CD4-positive, alpha-beta T cell (primary cell): ENCODE results near the gene CDCA8. TPM values are rescaled to one million over a fixed set of nuclear protein-coding genes. Genes with fewer than 3 reads are reported as not detected.
"Not testable (repeated sequence)": the region's sequence is repeated elsewhere in the genome, so short reads cannot be mapped to it uniquely, and the experiment has no call there.

Source experiments
- ATAC-seq: fragments of 200-7000 bp; cut with Tn5 transposase; one replicate; pipeline ENCODE4 v1.10.0; 2022; ENCODE audit warnings: mild to moderate bottlenecking; ENCODE audit not compliant: poor library complexity
- CTCF ChIA-PET: fragments of 350-600 bp; sonication (Branson Sonifier 250); formaldehyde crosslinking; loops from one replicate; lab custom pipeline; 2021; ENCODE audit warnings: antibody characterized with exemption, inconsistent platforms; lab: Charles Lee
- POLR2A ChIA-PET: fragments of 350-600 bp; sonication (Branson Sonifier 250); formaldehyde crosslinking; loops from one replicate; lab custom pipeline; 2021; ENCODE audit warnings: antibody characterized with exemption, inconsistent platforms; lab: Charles Lee
- DNase-seq, 14 experiments: peaks; one replicate each; pipeline ENCODE4 v3.0.0-alpha.2; 2013 to 2020; ENCODE audit warnings: mixed read lengths in 2 of 14
- H3K27ac ChIP-seq, 2 donors: one replicate each; pipeline versions ENCODE4 v1.5.1 to v1.7.0; 2013; ENCODE audit warnings: low read length in 2 of 2, low read depth in 1 of 2, mild to moderate bottlenecking in 1 of 2
- H3K27me3 ChIP-seq, 2 experiments: 1 replicate in 1 of 2; 2 replicates in 1 of 2; pipeline versions ENCODE4 v1.6.1 to v1.7.0; 2013; ENCODE audit warnings: low read length in 2 of 2, control low read depth in 1 of 2, mild to moderate bottlenecking in 1 of 2, moderate library complexity in 1 of 2; ENCODE audit not compliant: insufficient read depth in 2 of 2, control insufficient read depth in 1 of 2
- H3K36me3 ChIP-seq: one replicate; pipeline ENCODE4 v1.6.1; 2013; ENCODE audit warnings: low read length, control low read depth; ENCODE audit not compliant: insufficient read depth
- H3K4me1 ChIP-seq: one replicate; pipeline ENCODE4 v1.6.1; 2013; ENCODE audit warnings: low read length, control low read depth; ENCODE audit not compliant: insufficient read depth
- H3K4me3 ChIP-seq: one replicate; pipeline ENCODE4 v1.5.1; 2013; ENCODE audit warnings: mild to moderate bottlenecking, low read length, moderate library complexity
- H3K9me3 ChIP-seq, 2 experiments: 1 replicate in 1 of 2; 2 replicates in 1 of 2; pipeline versions ENCODE4 v1.6.1 to v1.7.0; 2013; ENCODE audit warnings: low read length in 2 of 2, mild to moderate bottlenecking in 2 of 2, control low read depth in 1 of 2, moderate library complexity in 1 of 2; ENCODE audit not compliant: control insufficient read depth in 1 of 2, insufficient read depth in 1 of 2
- H3K27ac Mint-ChIP-seq: one replicate; pipeline ENCODE4 v1.8.0; 2020; ENCODE audit warnings: mixed read lengths
- H3K27me3 Mint-ChIP-seq: one replicate; pipeline ENCODE4 v1.8.0; 2021; ENCODE audit warnings: mixed read lengths
- H3K36me3 Mint-ChIP-seq: one replicate; pipeline ENCODE4 v1.8.0; 2021; ENCODE audit warnings: low read depth, mixed read lengths
- H3K4me1 Mint-ChIP-seq: one replicate; pipeline ENCODE4 v1.8.0; 2021; ENCODE audit warnings: low read depth, mixed read lengths
- H3K4me3 Mint-ChIP-seq: one replicate; pipeline ENCODE4 v1.8.0; 2020; ENCODE audit warnings: mild to moderate bottlenecking, mixed read lengths
- H3K9me3 Mint-ChIP-seq: one replicate; pipeline ENCODE4 v1.8.0; 2020; ENCODE audit warnings: mixed read lengths
- intact Hi-C, 2 experiments: fragments of 100-400 bp; cut with DNase I in 1 of 2; cut with micrococcal nuclease in 1 of 2; formaldehyde crosslinking; loops; one replicate each; pipeline versions ENCODE4 v1.15.1 to v1.9.0; 2023 to 2025; cut with DNase I, micrococcal nuclease
- total RNA-seq, 174 experiments: library from RNA in 2 of 174; stranded (reverse) in 2 of 174; gene quantifications; one replicate each; pipeline ENCODE4 v1.2.3 and lab custom pipeline; 2021 to 2026
- TF ChIP-seq, protein P1 (sequence below): fragments of 200-600 bp; IDR thresholded peaks from one replicate; pipeline ENCODE4 v1.8.0; 2022; ENCODE audit warnings: antibody characterized with exemption, mild to moderate bottlenecking

Gene CDCA8
- total RNA-seq, 2 experiments from 2014 or later = 0.25 to 0.36 TPM

DNA sequence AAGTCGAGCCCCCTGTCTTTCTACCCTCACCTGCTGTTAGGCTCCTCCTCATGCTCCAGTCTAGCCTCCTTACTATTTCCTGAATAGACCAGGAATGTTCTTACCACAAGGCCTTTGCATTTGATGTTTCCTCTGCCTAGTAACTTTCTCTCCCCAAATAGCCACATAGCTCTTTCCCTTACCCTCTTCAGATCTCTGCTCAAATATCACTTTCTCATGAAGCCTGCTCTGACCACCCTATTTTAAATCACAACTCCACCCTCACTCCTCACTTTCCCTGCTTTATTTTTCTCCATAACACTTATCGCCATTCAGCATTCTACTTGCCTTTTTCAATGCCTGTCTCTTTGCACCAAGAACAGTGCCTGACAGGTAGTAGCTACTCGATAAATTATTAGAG is 6.6 kb upstream of the CDCA8 start:
- intact Hi-C loops = loop anchor here in 1 of 2 experiments (5.0 kb wide), 2 partner anchors 247 to 1892 kb away; partner anchors contain the start of gene PABPC4
- Mint-ChIP-seq H3K9me3 (no peaks in the 10 kb centered on the region), H3K36me3 (peaks cover 59% of the 10 kb centered on the region), H3K4me1 (peaks cover 31% of the 10 kb centered on the region), H3K27me3 (no peaks in the 10 kb centered on the region), H3K27ac (no peak overlapping the region), H3K4me3 (no peak overlapping the region)
- Histone ChIP-seq H3K9me3 (no peaks in the 10 kb centered on the region), H3K4me3 (no peak overlapping the region), H3K36me3 (peaks cover 47% of the 10 kb centered on the region), H3K27ac (no peak overlapping the region), H3K27me3 (no peaks in the 10 kb centered on the region), H3K4me1 (peaks cover 25% of the 10 kb centered on the region)
- DNase-seq (no peak), ATAC-seq (no peak)
- CTCF ChIA-PET = interaction anchor here (1.3 kb wide), 1 partner anchor 82 kb away, joined by 3 read pairs; no protein-coding TSS in a partner anchor
- POLR2A ChIA-PET = interaction anchor here (1.0 kb wide), 1 partner anchor 83 kb away, joined by 3 read pairs; no protein-coding TSS in a partner anchor
- TF ChIP-seq, protein P1, sequence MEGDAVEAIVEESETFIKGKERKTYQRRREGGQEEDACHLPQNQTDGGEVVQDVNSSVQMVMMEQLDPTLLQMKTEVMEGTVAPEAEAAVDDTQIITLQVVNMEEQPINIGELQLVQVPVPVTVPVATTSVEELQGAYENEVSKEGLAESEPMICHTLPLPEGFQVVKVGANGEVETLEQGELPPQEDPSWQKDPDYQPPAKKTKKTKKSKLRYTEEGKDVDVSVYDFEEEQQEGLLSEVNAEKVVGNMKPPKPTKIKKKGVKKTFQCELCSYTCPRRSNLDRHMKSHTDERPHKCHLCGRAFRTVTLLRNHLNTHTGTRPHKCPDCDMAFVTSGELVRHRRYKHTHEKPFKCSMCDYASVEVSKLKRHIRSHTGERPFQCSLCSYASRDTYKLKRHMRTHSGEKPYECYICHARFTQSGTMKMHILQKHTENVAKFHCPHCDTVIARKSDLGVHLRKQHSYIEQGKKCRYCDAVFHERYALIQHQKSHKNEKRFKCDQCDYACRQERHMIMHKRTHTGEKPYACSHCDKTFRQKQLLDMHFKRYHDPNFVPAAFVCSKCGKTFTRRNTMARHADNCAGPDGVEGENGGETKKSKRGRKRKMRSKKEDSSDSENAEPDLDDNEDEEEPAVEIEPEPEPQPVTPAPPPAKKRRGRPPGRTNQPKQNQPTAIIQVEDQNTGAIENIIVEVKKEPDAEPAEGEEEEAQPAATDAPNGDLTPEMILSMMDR = no peak

DNA sequence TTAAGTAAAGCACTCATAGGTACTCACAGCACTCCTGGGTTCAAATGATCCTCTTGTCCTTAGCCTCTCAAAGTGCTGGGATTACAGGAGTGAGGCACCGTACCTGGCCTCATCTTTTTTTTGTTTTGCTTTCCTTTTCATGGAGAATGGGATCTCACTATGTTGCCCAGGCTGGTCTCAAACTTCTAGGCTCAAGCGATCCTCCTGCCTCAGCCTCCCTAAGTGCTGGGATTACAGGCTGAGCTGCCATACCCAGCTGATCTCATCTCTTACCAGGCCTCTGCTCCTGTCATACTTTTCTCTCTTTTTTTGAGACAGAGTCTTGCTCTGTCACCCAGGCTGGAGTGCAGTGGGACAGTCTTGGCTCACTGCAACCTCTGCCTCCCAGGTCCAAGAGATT is 4.6 kb upstream of the CDCA8 start:
- H3K36me3 ChIP-seq = peaks cover 40% of the 10 kb centered on the region
- H3K9me3 Mint-ChIP-seq, H3K27me3 Mint-ChIP-seq, H3K27ac Mint-ChIP-seq, H3K9me3 ChIP-seq, H3K4me3 ChIP-seq, POLR2A ChIA-PET, H3K4me3 Mint-ChIP-seq, CTCF ChIA-PET, ATAC-seq, H3K27ac ChIP-seq, H3K27me3 ChIP-seq, DNase-seq: not testable (repeated sequence)
- Mint-ChIP-seq H3K36me3 (peaks cover 52% of the 10 kb centered on the region), H3K4me1 (peaks cover 38% of the 10 kb centered on the region)
- peaks cover 38% of the 10 kb centered on the region for H3K4me1 ChIP-seq
- intact Hi-C loops = loop anchor here in 1 of 2 experiments (5.0 kb wide), 2 partner anchors 245 to 1890 kb away; partner anchors contain the start of gene PABPC4

DNA sequence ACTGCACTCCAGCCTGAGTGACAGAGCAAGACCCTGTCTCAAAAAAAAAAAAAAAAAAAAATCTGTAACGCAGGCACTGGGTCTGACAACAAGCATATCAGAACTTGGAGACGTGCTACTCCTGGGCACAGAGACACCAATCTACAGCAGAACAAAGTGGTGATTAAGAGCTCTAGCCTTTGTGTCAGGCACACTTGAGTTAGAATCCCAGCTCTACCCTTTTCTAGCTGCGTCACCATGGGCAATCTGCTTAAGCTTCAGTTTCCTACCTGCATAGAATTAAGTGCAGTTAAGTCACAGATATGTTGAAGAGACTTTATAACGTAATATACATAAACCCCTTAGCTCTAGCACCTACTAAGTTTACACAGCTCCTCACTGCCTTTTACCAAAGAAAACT is 3.4 kb upstream of the CDCA8 start:
- Histone ChIP-seq H3K27me3 (no peaks in the 10 kb centered on the region), H3K27ac (no peak overlapping the region), H3K4me1 (peaks cover 41% of the 10 kb centered on the region), H3K9me3 (no peaks in the 10 kb centered on the region), H3K4me3 (no peak overlapping the region), H3K36me3 (peaks cover 28% of the 10 kb centered on the region)
- TF ChIP-seq, protein P1 = no peak
- no peak for DNase-seq
- no peak for ATAC-seq
- H3K4me1 Mint-ChIP-seq = peaks cover 37% of the 10 kb centered on the region
- H3K9me3 Mint-ChIP-seq = no peaks in the 10 kb centered on the region
- ChIA-PET CTCF (interaction anchor here (1.2 to 1.4 kb wide), 2 partner anchors 86 to 174 kb away, joined by 3 to 8 read pairs; partner anchors contain the start of gene MEAF6), POLR2A (interaction anchor here (0.8 kb wide), 1 partner anchor 124 kb away, joined by 3 read pairs; no protein-coding TSS in a partner anchor)
- no peaks in the 10 kb centered on the region for H3K27me3 Mint-ChIP-seq
- peak overlapping the region; percentile 77 for H3K27ac Mint-ChIP-seq
- peak overlapping the region; percentile 90 for H3K4me3 Mint-ChIP-seq
- peaks cover 40% of the 10 kb centered on the region for H3K36me3 Mint-ChIP-seq
- intact Hi-C loops = loop anchor here in 1 of 2 experiments (5.0 kb wide), 2 partner anchors 243 to 1888 kb away; partner anchors contain the start of gene PABPC4
